Breast epithelium (tissue), 3 donors: ENCODE data around the gene SDK1.

ENCODE experiments used
- POLR2A ChIP-seq: fragments of 450-650 bp; IDR thresholded peaks from one replicate; pipeline ENCODE4 v1.6.1; 2016; ENCODE audit warnings: antibody characterized with exemption, mild to moderate bottlenecking, moderate library complexity
- POLR2AphosphoS5 ChIP-seq, 3 donors: sonication (generic); formaldehyde crosslinking; IDR thresholded peaks; one replicate each; pipeline ENCODE4 v1.6.1; 2017; ENCODE audit warnings: antibody characterized with exemption in 3 of 3
- TF ChIP-seq, protein P1 (sequence below), 3 donors: fragments of 450-650 bp; IDR thresholded peaks; one replicate each; pipeline ENCODE4 v1.5.1; 2016 to 2017; ENCODE audit warnings: antibody characterized with exemption in 3 of 3, mild to moderate bottlenecking in 3 of 3, moderate library complexity in 3 of 3

DNA sequence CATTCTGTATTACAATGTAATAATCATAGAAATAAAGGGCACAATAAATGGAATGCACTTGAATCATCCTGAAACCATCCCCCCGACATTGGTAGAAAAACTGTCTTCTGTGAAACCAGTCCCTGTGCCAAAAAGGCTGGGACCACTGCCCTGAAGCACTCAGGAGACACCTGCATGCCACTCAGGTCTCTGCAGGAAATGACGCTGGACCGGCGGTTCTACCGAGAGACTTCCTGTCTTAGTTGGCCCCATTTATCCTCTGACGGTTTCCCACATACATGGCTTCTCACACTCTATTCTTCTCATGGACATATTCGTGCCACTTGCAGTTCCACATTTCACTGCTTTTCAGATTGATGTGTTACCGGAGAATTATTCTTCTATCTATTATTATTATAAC is 617.5 kb downstream of the SDK1 start:
- TF ChIP-seq, protein P1, sequence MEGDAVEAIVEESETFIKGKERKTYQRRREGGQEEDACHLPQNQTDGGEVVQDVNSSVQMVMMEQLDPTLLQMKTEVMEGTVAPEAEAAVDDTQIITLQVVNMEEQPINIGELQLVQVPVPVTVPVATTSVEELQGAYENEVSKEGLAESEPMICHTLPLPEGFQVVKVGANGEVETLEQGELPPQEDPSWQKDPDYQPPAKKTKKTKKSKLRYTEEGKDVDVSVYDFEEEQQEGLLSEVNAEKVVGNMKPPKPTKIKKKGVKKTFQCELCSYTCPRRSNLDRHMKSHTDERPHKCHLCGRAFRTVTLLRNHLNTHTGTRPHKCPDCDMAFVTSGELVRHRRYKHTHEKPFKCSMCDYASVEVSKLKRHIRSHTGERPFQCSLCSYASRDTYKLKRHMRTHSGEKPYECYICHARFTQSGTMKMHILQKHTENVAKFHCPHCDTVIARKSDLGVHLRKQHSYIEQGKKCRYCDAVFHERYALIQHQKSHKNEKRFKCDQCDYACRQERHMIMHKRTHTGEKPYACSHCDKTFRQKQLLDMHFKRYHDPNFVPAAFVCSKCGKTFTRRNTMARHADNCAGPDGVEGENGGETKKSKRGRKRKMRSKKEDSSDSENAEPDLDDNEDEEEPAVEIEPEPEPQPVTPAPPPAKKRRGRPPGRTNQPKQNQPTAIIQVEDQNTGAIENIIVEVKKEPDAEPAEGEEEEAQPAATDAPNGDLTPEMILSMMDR (IDR thresholded peaks at IDR 0.05): no peak
- TF ChIP-seq POLR2A: no peak
- TF ChIP-seq POLR2AphosphoS5 (IDR thresholded peaks at IDR 0.05): no peak
